Measurements from ENCODE around the gene NCL.

NCL gene, protein sequence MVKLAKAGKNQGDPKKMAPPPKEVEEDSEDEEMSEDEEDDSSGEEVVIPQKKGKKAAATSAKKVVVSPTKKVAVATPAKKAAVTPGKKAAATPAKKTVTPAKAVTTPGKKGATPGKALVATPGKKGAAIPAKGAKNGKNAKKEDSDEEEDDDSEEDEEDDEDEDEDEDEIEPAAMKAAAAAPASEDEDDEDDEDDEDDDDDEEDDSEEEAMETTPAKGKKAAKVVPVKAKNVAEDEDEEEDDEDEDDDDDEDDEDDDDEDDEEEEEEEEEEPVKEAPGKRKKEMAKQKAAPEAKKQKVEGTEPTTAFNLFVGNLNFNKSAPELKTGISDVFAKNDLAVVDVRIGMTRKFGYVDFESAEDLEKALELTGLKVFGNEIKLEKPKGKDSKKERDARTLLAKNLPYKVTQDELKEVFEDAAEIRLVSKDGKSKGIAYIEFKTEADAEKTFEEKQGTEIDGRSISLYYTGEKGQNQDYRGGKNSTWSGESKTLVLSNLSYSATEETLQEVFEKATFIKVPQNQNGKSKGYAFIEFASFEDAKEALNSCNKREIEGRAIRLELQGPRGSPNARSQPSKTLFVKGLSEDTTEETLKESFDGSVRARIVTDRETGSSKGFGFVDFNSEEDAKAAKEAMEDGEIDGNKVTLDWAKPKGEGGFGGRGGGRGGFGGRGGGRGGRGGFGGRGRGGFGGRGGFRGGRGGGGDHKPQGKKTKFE

GRCh38 chr2:231463698-231464575 lies at the start of gene NCL:
TSS of gene NCL (minus strand) at chr2:231464484. CDS start at chr2:231464353, 131 bp downstream.
- peak; percentile 54 for DNase-seq

DNA sequence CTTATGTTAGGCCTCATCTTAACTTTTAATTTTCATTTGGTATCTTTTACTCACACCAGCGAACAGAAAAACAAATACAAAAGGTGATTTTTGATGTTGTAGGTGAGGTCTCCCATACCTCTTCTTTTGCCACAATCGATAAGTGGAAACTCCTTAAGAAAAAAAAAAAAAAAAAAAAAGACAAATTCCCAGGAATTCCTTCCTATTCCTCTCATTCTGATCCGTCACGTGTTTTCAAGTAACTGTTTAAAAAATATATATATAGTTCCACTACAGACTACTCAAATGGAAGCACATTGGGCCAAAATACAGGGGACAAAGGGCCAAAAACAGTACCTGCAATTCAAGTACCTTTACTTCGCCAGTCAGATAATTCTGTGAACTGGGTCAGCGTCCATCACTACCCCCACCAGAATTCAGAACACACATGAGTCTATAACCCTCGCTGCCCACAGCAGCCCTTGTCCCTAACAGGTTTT lies 49.5 kb upstream of the NCL start:
- no peak for DNase-seq

GRCh38 chr2:231512222-231512621 lies 47.9 kb upstream of the NCL start:
- DNase-seq = no peak

DNA sequence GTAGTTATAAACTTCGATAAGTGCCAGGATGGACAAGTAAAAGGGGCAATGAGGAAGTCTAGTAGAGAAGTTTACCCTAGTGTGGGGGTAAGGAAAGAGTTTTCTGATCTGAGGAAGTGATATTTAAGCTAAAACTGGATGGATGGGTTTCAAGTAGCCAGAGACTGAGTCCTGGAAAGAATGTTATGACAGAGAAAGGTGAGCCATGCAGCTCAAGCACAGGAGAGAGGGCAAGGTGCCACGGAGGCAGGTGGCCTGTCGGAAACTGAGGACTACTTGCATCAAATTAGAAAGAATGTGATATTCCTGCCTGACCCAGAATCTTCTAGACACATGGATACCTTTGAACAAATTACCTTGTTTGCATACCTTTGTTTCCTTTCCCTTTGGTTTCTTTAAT lies 39.5 kb upstream of the NCL start:
- DNase-seq = no peak

GRCh38 chr2:231502596-231502995 lies 38.3 kb upstream of the NCL start:
- no peak for DNase-seq

DNA sequence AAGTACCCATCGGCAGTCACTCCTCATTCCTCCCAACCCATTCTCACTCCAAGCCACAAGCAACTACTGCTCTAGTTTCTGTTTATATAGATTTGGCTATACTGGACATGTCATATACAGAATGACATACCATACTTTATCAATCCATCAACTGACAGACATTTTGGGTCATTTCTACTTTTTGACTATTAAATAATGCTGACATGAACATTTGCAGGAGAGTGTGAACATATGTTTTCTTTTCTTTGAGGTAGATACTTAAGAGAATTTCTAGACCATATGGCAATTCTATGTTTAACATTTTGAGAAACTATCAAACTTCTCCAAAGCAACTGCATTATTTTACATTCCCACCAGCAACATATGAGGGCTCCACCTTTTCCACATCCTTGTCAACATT lies 33.4 kb upstream of the NCL start:
- DNase-seq = no peak

GRCh38 chr2:231494669-231495068 lies 30.4 kb upstream of the NCL start:
- no peak for DNase-seq

GRCh38 chr2:231490801-231491200 lies 26.5 kb upstream of the NCL start:
- DNase-seq = no peak

GRCh38 chr2:231489990-231490389 lies 25.7 kb upstream of the NCL start:
- DNase-seq = no peak

DNA sequence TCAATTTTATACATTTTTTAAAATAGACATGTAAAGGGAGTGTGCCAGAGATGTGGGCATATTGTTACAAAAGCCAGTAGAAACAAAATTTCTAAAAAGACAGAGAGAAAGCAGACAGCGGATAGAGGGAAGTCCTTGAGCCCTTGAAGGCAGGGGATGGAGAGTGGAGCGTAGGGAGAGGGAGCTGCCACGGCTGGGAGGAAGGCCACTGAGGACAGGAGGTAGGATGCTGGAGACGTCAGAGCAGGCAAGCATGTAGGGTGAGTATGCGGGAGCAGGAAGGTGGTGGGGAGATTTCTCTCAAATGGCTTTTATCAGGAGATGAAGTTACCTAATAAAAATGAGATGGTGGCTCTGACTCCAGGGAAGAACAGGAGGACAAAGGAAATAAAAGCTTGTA lies 24.0 kb upstream of the NCL start:
- DNase-seq = no peak

- DNase-seq = no peak
Measured at GRCh38 chr2:231486851-231487596, 22.7 kb upstream of the NCL start.

DNA sequence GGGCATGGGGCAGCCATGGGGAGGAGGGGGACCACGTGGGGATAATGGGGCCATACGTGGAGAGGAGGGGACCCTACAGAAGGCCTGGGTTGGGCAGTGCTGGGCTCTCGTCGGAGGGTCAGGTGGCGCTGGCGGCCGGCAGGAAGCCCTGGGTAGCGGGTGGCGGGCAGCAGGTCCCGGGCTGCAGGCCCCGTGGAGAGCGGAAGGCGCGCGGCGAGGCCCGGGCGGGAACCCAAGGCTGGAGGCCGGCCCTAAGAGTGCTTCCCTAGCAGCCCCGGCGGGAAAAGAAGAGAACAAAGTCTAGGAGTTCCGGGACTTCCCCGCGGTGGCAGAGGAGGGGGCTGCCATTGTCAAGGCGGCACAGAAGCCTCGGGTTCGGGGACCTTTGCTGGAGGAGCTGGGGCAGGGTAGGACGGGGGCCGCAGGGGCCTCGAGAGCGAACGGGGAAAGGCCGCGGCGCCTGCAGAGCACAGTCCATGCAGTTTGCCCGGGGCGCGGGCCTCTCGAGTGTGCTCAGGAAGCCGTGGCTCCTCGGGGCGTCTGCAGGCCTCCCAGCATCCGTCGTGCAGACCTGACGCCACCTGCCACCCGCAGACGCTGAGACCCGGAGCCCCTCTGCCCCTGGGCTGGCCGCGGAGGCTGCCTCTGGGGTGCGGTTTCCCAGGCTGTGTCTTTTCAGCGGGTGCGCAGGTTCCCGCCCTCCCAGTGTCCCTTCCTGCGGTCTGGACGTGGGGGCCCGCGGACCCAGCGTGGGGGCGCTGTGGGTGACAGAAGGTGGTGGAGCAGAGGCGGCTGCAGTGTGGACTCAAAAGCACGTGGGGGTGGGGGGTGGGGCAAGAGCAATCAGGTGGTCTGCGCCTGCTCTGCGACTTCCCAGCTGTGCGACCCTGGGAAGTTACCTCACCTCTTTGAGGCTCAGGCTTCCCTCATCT lies 19.4 kb upstream of the NCL start:
- DNase-seq = no peak

- no peak for DNase-seq
Measured at GRCh38 chr2:231482806-231483391, 18.6 kb upstream of the NCL start.

- DNase-seq = no peak
Measured at GRCh38 chr2:231480781-231481180, 16.5 kb upstream of the NCL start.

DNA sequence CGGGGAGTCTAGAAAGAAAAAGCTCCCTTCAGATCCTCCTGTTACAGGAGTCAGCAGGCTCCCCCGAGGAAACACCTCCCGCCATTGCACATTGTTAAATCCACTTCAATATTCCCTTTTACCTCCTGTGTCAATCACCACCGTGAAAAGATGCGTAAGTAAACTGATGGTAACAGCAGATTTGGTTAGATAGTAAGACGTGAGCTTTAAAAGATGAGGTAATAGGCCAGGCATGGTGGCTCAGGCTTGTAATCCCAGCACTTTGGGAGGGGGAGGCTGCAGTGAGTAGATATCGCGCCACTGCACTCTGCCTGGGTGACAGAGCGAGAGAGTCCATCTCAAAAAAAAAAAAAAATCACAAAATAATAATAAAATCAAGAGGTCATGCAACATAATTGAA lies 15.2 kb upstream of the NCL start:
- DNase-seq = no peak

- DNase-seq = no peak
Measured at GRCh38 chr2:231476920-231477319, 12.6 kb upstream of the NCL start.

GRCh38 chr2:231475965-231476364 lies 11.7 kb upstream of the NCL start:
- DNase-seq = no peak

DNA sequence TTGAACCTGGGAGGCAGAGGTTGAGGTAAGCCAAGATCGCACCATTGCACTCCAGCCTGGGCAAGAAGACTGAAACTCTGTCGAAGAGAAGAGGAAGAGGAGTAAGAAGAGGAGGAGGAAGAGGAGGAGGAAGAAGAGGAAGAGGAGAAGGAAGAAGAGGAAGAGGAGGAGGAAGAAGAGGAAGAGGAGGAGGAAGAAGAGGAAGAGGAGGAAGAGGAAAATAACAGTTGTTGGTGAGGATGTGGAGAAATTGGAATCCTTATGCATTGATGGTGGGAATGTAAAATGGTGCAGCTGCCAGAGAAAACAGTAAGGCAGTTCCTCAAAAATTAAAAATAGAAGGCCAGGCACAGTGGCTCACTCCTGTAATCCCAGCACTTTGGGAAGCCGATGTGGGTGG lies 8.5 kb upstream of the NCL start:
- DNase-seq = no peak

GRCh38 chr2:231470246-231470900 lies 6.1 kb upstream of the NCL start:
- no peak for DNase-seq

- no peak for DNase-seq
Measured at GRCh38 chr2:231469583-231469950, 5.3 kb upstream of the NCL start.

Measured in NCI-H187 treated with DMSO at 0.1 percent for 48 hours (cell line).